Left hindlimb (tissue), 1 donor: Measurements from ENCODE around the gene ATAD2B.
"Not testable (repeated sequence)": the region's sequence is repeated elsewhere in the genome, so short reads cannot be mapped to it uniquely, and the experiment has no call there.

Source experiments
- DNase-seq: peaks from one replicate; pipeline ENCODE4 v3.0.0-alpha.2; 2018

Gene ATAD2B

DNA sequence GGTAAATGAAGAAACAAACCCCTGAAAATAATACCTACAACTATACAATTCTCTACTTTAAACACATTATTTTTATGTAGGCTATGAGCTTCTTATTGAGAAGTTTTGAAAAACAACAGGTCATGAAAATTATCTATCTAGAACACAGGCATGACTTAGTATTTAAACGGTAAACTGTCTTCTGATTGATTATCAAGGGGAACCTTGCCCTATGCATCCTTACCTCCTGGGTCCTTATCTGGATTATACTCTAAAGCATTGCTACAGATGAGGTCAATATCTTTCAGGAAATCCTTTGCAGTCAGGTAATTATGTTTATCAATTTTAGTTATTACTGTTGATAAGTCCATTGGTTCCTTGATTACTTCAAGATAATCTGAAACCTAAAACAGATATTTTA lies 144.3 kb downstream of the ATAD2B start:
- no peak for DNase-seq

DNA sequence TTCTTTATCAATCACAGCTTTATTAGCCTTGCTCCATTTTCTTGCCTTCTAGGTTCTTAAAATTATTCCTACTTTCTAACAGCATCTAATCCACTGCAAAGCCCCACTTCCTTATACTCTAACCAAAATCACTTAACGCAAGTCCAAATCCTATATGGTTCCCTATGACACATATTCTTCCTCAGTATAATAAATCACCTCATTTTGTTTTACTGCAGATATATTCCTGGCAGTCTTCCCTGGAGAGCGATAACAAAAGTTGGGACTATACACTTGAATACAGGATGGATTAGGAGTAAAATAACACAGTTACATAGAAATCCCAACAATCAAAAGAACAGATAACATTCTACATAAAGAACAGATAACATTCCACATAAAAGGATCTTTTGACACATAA lies 144.8 kb downstream of the ATAD2B start:
- DNase-seq: no peak

DNA sequence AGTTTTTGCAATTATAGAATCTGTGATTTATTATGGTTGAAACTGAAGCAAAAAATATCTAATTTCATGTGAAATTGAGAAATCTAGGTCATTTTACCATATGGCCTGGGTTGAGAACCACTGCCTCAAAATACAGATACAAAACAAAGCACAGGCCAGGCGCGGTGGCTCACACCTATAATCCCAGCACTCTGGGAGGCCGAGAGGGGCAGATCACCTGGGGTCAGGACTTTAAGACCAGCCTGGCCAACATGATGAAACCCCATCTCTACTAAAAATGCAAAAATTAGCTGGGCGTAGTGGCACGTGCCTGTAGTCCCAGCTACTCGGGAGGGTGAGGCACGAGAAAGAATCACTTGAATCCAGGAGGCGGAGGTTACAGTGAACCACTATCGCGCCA lies 146.5 kb downstream of the ATAD2B start:
- not testable (repeated sequence) for DNase-seq

GRCh38 chr2:23777826-23778225 lies 149.1 kb downstream of the ATAD2B start:
- DNase-seq: no peak

DNA sequence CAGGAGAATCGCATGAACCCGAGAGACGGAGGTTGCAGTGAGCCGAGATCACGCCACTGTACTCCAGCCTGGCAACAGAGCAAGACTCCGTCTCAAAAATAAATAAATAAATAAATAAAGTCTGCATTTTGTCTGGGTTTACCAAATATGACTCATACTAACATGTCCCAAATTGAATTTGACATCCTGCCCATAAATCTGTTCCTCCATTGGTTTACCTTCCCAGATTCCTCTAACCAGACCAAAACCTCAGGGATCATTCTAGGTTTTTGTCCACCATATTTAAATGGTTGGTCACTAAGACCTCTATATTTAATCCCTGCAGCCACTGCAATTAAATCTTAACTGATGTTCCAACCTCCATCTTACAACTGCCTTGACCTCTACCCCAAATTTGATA lies 150.9 kb downstream of the ATAD2B start:
- no peak for DNase-seq

DNA sequence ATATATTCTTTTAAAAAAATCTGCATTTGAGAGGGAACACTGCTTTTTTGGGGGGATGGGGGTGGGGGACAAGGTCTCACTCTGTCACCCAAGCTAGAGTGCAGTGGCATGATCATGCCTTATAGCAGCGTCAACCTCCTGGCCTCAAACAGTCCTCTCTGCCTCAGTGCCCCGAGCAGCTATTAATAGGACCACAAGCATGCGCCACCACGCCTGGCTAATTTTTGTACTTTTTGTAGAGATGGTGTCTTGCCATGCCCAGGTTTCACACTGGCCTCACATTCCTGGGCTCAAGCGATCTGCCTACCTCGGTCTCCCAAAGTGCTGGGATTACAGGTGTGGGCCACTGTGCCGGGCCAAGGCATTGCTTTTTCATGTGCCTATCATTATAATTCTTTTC lies 154.2 kb downstream of the ATAD2B start:
- DNase-seq: no peak

GRCh38 chr2:23772056-23772455 lies 154.9 kb downstream of the ATAD2B start:
- DNase-seq: no peak

- DNase-seq: no peak
These were observed 157.6 kb downstream of the ATAD2B start for GRCh38 chr2:23769364-23769763.

DNA sequence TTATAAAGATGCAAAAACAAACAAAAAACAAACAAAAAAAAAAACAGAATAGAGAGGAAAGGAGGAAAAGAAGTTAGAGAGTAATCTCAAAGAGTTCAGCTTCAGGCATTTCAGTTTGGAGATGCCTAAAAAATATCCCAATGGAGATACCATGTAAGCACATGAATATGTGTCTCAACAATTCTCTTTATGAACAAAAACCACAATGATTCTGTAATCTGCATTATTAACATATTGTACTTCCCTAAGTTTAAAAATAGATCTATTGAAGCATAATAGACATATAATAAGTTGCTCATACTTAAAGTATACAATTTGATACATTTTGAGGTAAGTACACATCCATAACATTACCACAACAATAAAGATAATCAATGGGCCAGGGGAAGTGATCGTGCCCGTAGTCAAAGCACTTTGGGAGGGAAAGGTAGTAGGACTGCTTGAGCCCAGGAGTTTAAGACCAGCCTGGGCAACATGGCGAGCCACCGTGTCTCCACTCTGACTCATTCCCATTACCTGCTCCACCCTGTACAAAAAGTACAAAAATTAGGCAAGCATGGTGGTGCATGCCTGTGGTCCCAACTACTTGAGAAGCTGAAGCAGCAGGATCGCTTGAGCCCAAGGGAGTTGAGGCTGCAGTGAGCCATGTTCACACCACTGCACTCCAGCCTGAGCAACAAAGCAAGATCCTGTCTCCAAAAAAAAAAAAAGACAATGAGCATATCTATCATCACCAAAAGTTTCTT lies 158.9 kb downstream of the ATAD2B start:
- DNase-seq: no peak

GRCh38 chr2:23762141-23762540 lies 164.8 kb downstream of the ATAD2B start:
- no peak for DNase-seq

DNA sequence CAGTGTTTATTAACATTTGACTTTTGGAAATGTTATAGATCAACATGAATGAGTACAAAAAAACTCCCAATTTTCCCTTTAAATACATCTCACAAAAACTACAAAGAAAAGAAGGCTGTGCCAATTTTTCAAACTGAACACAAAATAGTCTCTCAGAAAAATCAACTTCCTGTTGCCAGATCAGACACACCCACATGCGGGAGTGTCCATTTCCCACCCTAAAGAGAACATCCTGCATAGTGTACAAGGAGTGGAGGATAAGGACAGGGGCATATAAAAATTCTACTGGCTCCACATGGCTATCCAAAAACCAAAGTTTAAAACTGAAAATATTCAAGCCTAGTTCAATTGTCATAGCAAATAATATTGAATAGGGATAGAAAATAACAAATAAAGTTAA lies 165.3 kb downstream of the ATAD2B start:
- no peak for DNase-seq

DNA sequence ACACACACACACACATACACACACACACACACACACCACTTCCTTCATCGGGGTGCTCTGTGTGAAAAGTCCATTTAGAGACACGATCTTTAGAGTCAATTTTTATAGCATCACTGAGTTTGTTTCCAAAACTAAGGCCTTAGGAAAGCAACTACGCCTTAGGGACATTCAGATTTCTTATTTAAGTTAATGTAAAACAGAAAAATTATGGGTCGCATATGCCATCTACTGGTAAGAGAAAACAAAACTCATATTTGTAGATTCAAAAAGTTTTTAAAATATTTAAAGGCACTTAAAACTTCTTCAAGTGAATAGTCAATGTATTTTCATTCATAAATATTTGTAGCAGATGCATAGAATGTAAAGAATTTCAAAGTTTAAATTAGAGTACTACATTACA lies 166.2 kb downstream of the ATAD2B start:
- no peak for DNase-seq

DNA sequence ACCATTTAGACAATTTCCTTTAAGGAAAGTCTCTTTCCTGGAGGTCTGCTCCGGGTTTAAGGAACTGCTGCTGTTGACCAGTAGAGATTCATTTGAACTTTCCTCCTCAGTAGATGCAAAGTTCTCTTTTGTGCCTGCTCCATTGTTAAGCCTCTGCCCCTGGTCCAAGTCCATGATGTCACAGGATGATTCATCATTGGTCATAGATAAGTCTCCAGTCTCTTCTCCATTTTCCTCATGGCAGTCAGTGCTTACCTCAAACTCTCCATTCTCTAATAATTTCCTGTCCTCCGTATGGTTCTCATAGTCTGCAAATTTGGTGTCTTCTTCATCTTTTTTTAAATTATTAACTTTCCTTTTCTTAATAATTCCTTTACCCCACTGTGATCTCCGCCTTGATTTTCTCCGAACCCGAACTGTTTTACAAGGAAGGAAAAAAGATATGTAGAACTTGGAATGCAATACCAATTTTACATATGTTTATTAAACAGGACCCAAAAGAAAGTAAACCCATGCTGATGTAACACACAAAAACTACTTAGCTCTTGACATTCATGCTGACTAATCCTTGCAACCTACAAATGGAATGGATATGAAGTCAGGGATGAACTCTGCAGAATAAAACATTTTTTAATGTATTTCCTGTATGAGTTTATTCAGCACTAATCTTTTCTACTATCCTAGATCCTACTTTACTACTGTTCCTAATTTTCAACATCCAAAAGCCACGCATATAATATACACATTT lies 169.1 kb downstream of the ATAD2B start:
- no peak for DNase-seq

- DNase-seq: no peak
These were observed 170.2 kb downstream of the ATAD2B start for GRCh38 chr2:23756593-23757292.

GRCh38 chr2:23754970-23755369 lies 172.0 kb downstream of the ATAD2B start:
- no peak for DNase-seq

GRCh38 chr2:23753291-23754010 lies 173.5 kb downstream of the ATAD2B start:
- DNase-seq: no peak

DNA sequence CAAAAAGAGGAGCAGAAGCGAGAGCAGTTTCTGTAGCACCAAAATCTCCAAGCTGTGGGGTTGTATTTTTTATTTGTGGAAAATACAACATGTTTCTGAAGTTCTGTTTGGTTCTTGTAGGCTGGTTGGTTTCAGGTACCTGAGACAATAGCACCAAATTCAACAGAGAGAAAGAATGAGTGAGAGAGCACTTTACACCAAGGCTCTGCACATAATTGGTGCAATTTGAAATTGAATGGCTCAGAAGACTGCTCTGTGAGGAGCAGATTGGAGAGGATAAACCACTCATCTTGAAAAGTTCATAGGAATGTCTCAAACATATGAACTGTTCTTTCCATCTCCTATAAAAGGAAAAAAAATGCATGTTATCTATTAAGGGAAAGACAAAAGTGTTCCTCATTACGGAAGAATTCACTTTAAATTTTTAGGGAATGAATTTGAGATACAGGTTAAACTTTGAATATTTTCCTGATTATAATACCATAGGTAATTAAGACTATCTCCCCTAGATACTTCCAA lies 175.1 kb downstream of the ATAD2B start:
- DNase-seq: no peak

DNA sequence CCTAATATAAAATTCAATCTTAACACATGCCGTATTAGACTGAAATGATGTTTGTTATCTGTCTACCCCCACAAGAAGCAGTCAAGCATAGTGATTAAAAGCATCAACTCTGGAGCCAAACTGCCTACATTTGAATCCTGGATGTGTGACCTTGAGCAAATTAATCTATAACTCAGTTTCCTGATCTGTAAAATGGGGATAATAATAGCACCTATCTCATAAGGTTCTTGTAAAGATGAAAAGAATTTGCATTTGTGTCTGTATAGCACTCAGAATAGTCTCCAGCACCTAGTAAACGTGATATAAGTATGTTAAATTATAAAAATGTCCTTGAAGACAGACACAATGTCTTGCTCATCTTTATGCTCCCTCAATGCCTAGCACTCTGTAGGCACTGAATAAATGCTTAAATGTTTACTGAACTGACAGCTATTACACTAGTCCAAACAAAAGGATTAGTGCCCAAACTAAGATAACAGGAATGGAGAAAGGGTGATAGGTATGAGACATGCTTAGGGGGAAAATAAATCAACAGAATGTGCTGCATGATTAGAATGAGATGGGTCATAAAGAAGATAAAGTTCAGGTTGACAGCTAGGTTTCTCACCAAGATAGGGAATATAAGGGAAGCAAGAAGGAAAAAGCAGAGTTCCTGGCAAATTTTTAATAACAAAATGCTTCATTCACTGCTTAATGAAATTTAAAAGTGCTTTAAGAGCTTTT lies 180.6 kb downstream of the ATAD2B start:
- DNase-seq: no peak

DNA sequence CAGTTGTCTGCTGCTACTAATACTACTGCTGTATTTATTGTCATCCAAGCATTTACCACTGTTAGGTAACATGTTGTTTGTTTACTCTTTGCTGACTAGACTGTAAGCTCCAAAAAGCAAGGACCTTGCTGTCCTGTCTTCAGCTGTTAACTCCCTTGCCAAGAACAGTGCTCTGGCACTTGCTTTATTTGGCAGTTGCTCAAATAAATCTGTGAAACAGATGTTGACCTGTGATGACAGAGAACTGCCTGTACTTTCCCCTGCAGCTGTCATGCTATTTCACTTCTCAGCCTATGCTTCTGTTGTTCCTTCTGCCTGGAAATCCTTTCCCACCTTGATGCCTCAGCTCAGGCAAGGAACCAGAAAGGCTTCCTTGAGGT lies 181.2 kb downstream of the ATAD2B start:
- DNase-seq: peak; percentile 75

DNA sequence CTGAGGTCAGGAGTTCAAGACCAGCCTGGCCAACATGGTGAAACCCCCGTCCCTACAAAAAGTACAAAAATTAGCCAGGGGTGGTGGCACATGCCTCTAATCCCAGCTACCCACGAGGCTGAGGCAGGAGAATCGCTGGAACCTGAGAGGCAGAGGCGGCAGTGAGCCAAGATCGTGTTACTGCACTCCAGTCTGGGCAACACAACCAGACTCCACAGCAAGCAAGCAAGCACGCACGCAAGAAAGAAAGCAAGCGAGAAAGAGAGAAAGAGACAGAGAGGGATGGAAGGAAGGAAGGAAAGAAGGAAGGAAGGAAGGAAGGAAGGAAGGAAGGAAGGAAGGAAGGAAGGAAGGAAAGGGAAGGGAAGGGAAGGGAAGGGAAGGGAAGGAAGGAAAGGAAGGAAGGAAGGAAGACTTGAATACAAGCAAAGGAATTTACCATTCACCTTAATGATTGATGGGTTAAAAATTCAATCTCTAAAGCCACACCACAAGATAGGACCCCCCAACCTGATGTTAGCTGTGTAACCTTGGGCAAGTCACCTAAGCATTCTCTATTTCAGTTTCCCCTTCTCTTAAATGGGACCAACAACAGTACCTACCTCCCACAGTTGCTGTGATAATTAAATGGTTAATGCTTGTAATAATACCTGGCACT lies 181.7 kb downstream of the ATAD2B start:
- DNase-seq: peak; percentile 26

DNA sequence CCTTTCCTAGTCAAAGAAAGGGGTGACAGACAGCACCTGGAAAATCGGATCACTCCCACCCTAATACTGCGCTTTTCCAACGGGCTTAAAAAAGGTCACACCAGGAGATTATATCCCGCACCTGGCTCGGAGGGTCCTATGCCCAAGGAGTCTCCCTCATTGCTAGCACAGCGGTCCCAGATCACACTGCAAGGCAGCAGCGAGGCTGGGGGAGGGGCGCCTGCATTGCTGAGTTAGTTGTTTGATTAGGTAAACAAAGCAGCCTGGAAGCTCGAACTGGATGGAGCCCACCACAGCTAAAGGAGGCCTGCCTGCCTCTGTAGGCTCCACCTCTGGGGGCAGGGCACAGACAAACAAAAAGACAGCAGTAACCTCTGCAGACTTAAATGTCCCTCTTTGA lies 190.1 kb downstream of the ATAD2B start:
- not testable (repeated sequence) for DNase-seq

GRCh38 chr2:23734416-23734815 lies 192.5 kb downstream of the ATAD2B start:
- DNase-seq: no peak
